GM18907 (cell line): ENCODE data around the gene PDS5A.
"Not testable (repeated sequence)": the region's sequence is repeated elsewhere in the genome, so short reads cannot be mapped to it uniquely, and the experiment has no call there.

ENCODE experiments used
- ATAC-seq: cut with Tn5 transposase; IDR thresholded peaks from one replicate; pipeline ENCODE4 v1.9.1; 2021; ENCODE audit warnings: mild to moderate bottlenecking, moderate library complexity; ENCODE audit not compliant: unreplicated experiment

Gene PDS5A

DNA sequence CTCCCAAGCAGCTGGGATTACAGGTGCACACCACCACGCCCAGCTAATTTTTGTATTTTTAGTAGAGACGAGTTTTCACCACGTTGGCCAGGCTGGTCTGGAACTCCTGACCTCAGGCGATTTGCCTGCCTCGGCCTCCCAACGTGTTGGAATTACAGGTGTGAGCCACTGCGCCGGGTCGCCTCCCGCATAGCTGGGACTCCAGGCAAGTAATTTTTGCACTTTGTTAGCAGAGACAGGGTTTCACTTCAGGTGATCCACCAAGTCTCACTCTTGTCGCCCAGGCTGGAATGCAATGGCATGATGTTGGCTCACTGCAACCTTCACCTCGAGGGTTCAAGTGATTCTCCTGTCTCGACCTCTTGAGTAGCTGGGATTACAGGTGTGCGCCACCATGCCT lies 137.2 kb downstream of the PDS5A start:
- ATAC-seq, result not testable (repeated sequence)

DNA sequence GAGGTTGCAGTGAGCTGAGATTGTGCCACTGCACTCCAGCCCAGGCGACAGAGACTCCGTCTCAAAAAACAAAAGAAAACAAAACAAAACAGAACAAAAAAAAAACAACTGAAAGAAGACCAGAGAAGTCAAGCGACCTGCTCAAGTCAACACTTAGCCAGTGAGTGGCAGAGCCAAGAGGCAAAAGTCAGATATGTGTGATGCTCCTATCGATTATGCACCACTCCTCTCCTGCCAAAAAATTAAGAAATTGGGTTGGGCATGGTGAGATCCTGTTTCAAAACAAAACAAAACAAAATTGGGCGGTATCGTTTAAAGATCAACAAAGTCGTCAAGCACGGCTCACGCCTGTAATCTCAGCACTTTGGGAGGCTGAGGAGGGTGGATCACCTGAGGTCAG lies 137.7 kb downstream of the PDS5A start:
- ATAC-seq, result no peak

DNA sequence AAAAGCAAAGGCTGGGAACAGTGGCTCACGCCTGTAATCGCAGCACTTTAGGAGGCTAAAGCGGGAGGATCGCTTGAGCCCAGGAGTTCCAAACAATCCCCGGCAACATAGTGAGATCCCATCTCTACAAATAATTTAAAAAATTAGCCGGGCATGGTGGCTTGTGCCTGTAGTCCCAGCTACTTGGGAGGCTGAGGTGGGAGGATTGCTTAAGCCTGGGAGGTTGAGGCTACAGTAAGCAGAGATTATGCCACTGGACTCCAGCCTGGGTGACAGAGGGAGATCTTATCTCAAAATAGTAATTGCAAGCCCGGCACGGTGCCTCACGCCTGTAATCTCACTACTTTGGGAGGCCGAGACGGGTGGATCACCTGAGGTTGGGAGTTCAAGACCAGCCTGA lies 139.3 kb downstream of the PDS5A start:
- ATAC-seq, result not testable (repeated sequence)

DNA sequence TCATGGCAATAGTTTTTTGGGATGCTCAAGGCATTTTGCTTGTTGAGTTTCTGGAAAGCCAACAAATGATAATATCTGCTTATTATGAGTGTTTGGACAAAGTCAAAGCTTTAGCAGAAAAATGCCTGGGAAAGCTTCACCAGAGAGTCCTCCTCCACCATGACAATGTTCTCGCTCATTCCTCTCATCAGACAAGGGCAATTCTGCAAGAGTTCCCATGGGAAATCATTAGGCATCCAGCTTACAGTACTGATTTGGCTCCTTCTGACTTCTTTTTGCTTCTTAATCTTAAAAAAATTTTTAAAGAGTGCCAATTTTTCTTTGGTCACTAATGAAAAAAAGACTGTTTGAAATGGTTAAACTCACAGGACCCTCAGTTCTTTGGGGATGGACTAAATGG lies 143.4 kb downstream of the PDS5A start:
- ATAC-seq, result no peak

DNA sequence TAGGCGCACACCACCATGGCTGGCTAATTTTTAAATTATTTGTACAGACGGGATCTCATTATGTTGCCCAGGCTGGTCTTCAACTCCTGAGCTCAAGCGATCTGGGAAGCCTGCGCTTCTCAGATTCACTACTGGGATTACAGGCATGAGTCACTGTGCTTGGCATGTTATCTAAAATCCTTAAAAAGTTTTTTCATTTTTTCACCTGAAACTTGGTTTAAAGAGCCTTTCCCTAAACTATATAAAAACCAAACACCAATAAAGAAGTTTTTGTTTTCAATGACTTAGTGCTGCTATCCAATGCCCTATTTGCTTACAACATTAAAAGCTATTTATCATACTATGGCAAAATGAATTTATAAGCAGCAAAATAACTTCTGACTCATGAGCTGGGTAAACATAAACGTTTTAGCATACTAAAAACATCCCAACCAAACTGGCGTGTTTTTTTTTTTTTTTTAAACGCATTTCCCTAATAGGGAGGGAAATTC lies 151.9 kb downstream of the PDS5A start:
- no peak for ATAC-seq

DNA sequence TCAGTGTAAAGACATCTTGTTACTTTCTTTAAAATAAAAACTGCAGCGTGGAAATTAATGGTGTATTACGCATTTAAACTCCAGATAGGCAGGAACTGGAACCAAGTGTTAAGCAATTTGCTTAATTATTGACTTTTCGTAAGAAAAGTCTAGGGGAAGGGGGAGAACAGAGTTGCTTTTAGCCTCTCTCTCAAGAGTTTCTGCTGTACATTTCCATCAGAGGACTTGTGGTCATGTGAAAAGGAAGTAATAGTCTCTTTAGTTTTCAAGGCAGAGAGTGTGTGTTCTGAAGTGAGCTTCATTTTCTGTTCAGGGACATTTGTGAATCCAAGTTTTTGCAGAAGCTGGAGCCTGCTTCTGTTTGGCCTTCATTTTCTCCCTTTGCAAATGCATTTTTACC lies 152.6 kb downstream of the PDS5A start:
- no peak for ATAC-seq

DNA sequence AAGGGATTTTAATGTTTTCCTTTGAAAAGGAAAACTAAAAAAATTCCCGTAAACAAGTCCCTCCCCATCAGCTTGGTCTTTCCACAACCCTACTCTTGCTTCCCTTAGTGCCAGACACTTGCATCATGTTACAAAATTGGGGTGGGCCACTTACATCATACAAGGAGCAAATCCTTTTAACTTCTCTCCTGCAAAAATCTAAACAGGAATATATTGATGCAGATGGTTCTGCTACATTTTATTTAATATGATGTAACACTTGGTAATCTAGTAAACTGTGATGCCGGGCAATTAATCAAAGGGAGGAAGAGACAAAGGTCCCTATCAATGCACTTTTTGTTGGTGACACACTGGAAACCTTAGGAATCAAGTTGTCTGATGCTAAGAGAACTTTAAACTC lies 154.5 kb downstream of the PDS5A start:
- ATAC-seq, result no peak

DNA sequence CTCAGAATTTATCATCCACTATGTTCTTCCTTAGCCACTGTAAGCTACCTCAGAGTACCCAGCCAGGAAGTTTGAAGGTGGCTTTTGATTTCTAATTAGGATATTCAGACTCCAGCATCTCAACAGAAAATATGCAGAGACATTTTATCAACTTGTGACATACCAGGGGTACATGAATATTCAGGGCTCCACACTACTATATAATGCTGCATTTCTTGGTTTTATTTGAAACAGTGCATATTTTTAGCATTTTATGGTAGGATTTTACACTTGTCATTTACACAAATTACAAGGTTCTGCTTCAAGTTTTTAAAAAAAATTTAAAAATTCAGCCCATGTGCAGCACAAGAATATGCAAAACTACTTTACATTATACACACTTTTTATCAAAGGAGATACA lies 155.0 kb downstream of the PDS5A start:
- no peak for ATAC-seq

DNA sequence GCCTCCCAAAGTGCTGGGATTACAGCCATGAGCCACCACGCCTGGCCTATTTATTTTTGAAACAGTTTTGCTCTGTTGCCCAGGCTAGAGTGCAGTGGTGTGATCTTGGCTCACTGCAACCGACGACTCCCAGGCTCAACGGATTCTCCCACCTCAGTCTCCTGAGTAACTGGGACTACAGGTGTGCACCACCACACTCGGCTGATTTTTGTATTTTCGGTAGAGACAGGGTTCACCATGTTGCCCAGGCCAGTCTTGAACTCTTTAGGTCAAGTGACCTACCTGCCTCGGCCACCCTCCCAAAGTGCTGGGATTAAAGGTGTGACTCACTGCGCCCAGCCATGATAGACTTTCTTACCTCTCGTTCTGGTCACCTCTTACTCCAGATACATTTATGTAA lies 155.8 kb downstream of the PDS5A start:
- ATAC-seq, result no peak

DNA sequence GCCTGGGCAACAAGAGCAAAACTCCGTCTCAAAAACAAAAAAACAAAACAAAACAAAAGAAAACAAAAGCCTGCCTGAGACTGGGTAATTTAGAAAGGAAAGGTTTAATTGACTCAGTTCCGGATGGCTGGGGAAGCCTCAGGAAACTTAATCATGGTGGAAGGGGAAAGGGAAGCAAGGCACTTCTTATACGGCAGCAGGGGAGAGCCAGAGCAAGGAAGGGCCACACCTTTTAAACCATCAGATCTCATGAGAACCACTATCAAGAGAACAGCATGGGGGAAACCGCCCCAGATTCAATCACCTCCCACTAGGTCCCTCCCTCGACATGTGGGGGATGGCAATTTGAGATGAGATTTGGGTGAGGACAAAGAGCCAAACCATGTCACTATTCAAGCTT lies 157.5 kb downstream of the PDS5A start:
- ATAC-seq, result no peak

DNA sequence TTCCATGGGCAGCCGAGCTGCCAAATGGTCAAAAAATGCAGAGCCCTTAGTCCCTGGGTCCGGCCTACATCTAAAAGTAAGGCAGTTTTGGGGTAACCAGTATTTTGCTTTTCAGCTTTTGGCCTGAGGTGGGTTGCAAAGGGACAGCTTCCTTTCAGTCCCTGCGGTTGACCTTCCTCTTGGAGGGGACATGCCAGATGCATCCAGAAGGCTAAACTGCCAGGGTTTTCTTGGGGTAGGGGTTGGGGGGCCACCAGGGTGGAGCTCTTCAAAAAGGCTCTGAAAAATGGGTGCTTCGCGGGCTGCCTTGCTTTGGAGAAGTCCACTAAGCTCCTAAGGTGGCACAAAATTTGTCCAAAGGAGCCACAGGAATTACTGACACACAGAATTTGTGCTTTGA lies 159.1 kb downstream of the PDS5A start:
- no peak for ATAC-seq

DNA sequence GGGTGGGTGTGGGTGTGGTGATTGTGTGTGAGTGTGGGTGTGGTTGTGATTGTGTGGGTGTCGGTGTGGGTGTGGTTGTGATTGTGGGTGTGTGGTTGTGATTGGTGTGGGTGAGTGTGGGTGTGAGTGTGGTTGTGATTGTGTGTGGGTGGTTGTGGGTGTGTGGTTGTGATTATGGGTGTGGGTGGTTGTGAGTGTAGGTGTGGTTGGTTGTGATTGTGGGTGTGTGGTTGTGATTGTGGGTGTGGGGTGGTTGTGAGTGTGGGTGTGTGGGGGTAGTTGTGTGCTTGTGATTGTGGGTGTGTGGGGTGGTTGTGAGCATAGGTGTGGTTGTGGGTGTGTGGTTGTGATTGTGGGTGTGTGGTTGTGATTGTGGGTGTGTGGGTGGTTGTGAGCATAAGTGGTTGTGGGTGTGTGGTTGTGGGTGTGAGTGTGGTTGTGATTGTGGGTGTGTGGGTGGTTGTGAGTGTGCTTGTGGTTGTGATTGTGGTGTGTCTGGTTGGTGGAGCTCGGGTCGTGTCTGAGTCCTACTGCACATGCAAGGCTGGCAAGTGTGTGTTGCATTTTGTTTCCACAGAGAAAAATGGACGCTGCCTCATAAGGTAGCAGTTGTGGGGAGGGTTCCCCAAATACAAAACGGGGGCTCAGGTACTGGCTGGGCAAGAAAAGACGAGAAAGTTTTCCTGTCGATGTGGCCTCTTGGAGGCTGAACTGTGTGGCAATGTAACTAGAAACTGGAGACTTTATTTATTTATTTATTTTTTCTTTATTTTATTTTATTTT lies 163.1 kb downstream of the PDS5A start:
- ATAC-seq, result no peak

DNA sequence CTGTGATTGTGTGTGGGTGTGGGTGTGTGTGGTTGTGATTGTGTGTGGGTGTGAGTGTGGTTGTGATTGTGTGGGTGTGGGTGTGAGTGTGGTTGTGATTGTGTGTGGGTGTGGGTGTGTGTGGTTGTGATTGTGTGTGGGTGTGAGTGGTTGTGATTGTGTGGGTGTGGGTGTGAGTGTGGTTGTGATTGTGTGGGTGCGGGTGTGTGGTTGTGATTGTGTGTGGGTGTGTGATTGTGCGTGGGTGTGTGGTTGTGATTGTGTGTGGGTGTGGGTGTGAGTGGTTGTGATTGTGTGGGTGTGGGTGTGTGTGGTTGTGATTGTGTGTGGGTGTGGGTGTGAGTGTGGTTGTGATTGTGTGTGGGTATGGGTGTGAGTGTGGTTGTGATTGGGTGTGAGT lies 163.9 kb downstream of the PDS5A start:
- not testable (repeated sequence) for ATAC-seq

DNA sequence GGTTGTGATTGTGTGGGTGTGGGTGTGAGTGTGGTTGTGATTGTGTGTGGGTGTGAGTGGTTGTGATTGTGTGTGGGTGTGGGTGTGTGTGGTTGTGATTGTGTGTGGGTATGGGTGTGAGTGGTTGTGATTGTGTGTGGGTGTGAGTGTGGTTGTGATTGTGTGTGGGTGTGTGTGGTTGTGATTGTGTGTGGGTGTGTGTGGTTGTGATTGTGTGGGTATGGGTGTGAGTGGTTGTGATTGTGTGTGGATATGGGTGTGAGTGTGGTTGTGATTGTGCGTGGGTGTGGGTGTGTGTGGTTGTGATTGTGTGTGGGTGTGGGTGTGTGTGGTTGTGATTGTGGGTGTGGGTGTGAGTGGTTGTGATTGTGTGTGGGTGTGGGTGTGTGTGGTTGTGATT lies 164.7 kb downstream of the PDS5A start:
- not testable (repeated sequence) for ATAC-seq

DNA sequence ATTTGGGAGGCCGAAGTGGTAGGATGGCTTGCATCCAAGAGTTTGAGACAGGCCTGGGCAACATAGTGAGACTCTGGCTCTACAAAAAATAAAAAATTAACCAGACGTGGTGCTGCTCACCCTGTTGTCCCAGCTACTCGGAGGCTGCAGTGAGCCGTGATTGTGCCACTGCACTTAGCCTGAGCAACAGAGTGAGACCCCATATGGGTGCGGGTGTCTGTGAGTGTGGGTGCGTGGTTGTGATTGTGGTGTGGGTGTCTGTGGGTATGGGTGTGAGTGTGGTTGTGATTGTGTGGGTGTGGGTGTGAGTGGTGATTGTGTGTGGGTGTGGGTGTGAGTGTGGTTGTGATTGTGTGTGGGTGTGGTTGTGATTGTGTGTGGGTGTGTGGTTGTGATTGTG lies 165.2 kb downstream of the PDS5A start:
- no peak for ATAC-seq

DNA sequence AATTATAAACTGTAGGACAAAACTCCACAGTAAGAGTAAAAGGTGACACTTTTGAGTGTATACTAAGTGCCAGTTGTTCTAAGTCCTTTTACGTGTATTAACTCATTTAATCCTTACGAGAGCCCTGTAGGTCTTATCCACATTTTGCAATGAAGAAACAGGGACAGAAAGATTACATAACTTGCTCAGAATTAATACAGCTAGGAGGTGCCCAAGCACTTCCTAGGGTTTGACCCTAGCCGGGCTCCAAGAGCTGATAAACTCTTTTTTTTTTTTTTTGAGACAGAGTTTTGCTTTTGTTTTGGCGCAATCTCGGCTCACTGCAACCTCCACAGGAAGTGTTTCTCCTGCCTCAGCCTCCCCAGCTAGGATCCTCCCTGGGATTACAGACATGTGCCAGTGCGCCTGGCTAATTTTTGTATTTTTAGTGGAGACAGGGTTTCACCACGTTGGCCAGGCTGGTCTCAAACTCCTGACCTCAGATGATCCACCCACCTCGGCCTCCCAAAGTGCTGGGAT lies 169.4 kb downstream of the PDS5A start:
- ATAC-seq, result no peak

DNA sequence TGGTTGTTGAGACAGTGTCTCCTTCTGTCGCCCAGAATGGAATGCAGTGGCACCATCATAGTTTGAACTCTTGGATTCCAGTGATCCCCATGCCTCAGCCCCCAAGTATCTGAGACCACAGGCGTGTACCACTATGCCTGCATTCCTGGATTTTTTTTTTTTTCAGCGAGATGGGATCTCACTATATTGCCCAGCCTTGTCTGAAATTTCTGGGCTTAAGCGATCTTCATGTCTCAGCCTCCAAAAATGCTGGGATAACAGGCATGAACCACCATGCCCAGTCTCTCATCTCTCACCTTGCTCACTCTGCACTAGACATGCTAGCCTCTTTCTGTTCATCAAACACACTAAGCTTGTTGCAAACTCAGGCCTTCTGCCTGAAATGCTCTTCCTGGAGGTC lies 175.7 kb downstream of the PDS5A start:
- no peak for ATAC-seq

DNA sequence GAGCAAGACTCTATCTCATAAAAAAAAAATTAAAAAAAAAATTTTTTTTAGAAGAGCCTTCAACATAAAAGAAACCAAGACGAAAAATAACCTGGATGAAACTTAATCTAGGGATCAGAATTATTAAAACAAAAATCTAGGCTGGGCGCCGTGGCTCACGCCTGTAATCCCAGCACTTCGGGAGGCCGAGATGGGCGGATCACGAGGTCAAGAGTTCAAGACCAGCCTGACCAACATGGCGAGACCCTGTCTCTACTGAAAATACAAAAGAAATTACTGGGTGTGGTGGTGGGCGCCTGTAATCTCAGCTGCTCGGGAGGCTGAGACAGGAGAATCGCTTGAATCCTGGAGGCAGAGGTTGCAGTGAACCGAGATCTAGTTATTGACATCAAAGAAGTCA lies 184.7 kb downstream of the PDS5A start:
- ATAC-seq, result not testable (repeated sequence)

DNA sequence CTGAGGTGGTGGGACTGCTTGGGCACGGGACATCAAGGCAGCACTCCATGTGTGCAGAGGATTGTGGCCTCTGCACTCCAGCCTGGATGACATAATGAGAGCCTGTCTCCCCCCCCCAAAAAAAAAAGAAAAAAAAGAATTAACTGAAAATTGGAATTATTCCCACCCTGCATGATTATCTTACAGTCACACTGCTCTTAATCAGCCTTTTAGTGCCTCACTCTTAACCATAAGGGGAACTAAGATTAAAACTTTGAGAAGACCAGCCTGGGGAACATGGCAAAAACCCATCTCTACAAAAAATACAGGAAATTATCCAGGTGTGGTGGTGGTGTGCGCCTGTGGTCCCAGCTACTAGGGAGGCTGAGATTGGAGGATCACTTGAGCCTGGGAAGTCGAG lies 185.2 kb downstream of the PDS5A start:
- ATAC-seq, result no peak

DNA sequence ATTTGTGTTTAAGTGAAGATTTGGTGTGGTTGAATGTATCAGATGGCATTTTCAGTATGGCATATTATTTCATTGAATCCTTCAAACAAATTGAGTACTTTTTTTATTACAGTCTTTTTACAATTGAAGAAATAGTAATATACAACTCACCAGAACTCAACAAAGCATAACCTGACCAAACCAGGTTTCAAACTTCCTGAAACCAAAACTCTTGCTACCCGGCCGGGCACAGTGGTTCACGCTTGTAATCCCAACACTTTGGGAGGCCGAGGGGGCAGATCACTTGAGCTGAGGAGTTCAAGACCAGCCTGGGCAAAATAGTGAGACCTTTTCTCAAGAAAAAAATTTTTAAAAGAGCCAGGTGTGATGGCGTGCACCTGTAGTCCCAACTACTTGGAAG lies 185.6 kb downstream of the PDS5A start:
- ATAC-seq, result no peak

DNA sequence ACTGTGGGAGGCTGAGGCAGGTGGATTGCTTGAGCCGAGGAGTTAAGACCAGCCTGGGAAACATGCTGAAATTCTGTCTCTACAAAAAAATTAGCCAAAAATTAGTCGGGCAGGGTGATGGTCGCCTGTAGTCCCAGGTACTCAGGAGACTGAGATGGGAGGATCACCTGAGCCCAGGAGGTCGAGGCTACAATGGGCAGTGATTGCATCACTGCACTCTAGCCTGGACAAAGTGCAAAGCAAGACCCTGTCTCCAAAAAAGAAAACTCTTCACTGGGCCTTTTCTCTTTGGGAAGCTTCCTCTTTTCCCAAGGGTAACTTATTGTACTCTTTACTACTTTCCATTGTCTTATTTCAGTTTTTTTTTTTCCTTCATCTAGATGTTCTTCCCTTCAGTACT lies 190.9 kb downstream of the PDS5A start:
- ATAC-seq, result no peak

DNA sequence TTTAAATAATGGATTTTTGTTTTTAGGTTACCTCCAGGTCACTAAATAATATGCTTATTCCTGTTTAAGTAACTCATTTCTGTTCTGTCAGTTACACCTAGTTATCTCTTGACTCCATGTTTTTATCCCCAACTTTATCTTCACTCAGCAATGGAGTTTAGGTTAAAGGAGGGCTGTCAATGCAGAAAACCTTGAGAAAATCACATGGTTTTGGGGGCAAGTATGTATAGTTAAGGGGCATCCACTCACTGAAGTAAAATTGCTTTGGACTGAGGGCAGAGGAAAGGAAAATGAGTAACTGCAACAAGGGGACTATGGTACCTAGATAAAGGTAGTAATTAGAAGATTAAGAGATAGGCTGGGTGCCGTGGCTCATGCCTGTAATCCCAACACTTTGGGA lies 192.6 kb downstream of the PDS5A start:
- no peak for ATAC-seq

DNA sequence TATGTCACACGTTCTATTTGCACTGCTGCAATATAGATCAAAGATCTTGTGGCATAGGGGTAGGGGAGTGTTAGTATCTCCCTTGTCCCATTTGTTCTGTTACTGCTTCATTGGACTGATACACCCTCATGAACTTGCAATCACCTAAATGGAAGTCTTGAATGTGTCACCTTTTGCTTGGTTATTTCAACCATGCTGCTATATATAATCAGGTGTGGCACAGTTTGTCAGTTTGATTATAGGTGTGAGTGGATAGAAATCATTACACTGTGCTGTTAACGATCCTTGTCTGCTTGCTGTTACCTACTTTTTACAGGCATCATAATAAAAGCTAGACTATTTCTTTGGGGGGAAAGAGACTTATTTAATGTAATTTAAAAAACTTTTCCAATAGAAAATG lies 195.7 kb downstream of the PDS5A start:
- not testable (repeated sequence) for ATAC-seq
